HG02885 (cell line): ENCODE measurements around the gene NARS2.
"Not testable (repeated sequence)": the region's sequence is repeated elsewhere in the genome, so short reads cannot be mapped to it uniquely, and the experiment has no call there.

ENCODE experiments used
- ATAC-seq: cut with Tn5 transposase; IDR thresholded peaks from one replicate; pipeline ENCODE4 v1.9.1; 2021; ENCODE audit warnings: mild to moderate bottlenecking; ENCODE audit not compliant: unreplicated experiment, poor library complexity

NARS2 gene

DNA sequence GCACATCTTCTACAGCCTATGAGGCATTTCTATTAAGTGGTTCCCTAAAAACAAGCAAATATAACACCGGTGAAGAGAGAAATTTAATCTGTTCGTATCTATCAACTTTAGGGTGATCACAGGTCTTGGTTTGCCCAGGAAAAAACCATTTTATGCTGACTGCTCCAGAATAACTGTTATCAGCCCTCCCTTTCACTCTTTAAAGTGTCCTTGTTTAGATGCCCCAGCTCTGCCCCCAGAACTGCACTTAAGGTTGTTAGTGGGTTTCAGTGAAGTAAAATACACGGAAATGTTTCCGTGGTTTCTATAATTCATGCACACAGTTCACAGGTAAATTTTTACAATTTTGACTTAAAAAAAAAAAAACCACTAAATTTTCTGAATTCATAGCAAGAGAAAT is 70.0 kb downstream of the NARS2 start:
- no peak for ATAC-seq

DNA sequence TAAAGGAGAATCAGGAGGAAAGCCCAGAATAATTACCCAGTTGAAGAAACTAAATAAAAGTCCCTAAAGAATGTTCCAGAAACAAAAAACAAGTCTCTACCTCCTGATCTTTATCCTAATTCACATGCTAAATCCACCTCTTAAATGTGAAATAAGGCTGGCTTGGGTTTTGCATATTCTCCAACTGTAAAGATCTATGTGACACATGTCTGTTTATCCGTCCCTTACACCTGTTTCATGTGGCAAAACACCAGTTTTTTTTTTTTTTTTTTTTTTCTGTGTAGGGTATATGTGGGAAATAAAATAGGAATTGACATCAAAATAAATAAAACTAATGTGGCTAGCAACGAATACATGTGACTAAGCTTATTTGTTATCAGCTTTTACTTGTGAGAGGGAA is 70.5 kb downstream of the NARS2 start:
- ATAC-seq: no peak

DNA sequence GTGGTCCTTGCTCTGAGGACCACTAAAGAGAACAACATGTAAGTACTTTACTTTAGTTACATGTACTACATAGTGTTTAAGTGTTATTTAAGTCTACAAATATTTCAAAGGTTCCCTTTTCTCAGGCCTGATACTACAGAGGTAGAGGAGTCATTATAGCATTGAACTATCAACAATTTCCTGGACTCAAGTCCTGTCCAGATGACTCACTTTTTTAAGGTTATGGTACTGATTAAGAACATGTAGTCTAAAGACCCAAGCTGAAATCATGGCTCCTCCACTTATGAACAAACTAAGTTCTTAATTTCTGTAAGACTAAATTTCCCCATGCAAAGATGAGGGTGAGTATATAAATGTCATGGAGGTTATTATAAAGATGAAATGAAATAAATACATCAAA is 74.7 kb downstream of the NARS2 start:
- ATAC-seq: no peak

DNA sequence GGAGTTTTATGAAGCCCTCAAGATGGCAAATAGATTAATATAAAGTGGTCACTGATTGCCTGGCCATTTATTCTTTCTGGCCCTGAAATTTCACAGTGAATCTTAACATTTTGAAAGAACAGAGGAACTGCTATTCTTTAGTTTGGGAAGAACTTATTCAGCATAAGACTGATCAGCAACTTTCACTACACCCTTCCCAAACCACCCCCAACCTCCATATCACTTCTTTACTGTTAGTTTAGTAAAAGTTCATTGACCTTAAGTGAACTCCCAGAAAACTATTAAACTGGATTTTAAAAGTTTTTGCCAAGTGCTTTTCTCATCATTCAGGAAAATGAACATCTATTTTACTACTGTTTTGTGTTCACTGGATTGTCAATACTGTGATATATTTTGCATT is 77.4 kb downstream of the NARS2 start:
- ATAC-seq: no peak

DNA sequence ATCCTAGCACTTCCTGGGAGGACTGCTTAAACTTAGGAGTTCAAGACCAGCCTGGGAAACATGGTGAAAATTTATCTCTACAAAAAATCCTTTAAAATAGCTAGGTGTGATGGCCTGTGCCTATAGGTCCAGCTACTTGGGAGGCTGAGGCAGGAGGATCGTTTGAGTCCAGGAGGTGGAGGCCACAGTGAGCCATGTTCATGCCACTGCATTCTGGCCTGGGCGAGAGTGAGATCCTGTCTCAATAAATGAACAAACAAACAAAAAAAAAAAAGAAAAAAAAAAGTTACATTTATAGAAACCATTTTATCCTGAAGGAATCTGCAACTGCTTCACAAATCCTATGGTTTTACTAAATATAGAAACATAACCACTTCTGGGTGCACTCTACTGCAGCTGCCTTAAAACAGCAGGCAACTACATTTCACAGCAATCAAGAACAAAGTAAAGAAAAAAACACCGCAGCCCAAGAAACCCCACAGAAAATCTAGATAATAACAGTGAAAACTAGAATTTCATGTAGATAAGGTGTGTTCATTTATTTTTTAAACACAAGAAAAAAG is 81.2 kb downstream of the NARS2 start:
- ATAC-seq: no peak

DNA sequence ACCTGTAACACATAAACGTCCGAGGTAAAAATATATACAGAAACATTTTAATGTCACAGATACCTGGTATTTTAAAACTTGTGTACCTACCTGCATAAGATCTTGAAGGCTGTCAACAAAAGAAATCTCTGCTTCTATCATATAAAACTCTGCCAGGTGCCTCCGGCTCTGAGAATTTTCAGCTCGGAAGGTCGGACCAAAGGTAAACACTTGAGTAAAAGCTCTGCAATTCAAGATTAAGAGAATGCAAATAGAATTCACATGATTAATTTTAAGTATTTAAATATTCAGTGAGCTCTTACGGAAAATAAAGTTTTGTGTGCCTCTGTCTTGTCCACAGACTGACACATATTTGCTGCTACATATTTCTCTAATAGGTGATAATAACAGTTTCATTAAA is 81.7 kb downstream of the NARS2 start:
- ATAC-seq: no peak

DNA sequence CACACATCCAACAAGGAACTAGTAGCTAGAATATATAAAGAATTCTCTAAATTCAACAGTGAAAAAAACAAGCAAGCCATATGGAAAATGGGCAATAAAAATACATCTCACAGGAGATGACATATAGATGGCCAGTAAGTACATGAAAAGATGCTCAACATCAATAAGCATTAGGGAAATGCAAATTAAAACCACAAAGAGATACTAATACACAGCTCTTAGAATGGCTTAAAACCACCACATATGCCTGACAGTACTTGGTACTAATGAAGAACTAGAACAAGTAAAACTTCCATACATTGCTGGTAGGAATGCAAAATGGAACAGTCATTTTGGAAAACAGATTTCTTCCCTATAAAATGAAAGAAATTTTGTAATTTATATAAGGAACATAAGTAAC is 85.5 kb downstream of the NARS2 start:
- ATAC-seq: no peak

DNA sequence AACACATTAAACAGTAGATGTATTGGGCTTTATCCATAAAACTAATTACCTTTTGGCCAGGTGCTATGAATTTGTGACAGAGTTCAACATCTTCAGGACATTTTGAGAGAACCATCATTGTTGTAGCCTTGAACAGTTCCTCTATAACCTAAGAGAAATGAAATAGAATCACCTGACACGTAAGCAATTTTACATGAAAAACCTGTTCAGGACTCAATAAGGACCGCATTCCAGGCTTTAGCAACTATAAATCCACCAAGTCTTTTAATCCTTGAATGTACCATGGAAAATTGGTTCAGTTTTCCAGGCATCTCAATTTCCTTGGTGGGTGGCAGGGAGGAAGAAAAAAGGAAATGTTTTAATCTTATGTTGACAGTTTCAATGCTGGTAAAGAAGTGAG is 96.1 kb downstream of the NARS2 start:
- no peak for ATAC-seq

DNA sequence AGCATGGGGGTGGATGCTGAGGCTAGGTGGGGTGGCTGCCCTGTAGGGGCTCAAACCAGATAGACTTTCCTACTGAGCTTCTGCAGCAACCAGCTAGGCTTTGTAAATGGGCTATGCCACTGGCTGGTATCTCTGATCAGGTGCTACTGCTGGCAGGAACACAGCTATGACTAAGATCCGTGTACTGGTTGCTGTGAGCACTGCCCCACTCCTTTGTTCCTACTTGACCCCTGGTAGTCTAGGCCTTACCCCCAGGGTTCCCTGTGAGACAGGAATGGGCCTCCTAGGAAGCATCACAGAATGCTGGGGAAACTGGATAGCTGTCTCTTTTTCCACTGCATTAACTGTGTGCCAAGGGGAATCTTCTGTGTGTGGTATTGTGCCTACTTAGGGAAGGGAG is 98.6 kb downstream of the NARS2 start:
- ATAC-seq: no peak

DNA sequence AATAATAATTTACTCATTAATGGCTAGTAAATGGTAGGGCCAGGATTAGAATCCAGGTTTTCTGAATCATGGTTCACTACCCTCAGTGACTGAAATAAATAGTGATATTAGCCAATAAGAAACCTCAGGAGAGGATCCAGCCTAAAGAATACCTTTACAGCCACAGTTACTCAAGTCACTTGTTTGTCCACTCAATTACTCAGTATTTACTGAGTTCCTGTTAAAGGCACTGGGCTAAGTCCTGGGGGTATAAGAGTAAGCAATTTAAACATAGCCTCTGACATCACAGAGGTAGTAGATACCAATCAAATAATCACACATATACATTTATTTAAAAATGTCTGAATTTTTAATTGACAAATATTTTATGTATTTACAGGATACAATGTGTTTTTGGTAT is 100.2 kb downstream of the NARS2 start:
- no peak for ATAC-seq

DNA sequence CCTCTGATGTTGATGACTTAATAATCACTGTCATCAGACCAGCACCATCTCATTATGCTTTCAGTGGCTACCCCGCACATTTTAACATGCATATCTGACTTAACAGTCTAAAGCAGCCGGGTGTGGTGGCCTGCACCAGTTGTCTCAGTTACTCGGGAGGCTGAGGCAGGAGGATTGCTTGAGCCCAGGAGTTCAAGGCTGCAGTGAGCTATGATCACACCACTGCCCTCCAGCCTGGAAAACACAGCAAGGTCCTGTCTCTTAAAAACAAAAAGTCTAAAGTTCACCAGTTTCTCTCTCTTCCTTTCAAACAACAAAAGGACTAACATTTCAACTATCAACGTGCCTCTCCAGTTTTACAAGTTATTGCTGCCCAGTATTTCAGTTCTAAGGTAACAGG is 101.8 kb downstream of the NARS2 start:
- ATAC-seq: no peak

DNA sequence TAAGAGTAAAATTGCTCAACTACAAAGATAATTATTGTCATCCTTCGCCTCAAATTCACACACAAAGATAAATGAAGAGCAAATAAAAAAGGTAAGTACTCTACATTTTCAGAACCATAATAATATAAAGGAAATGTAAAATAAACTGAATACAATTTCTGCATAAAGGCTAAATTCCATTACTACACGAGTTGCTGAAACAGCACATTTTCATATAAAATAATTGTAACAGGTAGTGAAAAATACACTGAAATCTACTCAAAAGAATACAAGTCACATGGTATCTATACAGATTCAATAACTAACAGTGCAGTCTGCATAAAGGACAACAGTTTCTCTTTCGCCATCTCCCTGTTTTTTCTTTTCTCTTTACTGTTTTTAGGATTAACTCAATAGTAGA is 102.3 kb downstream of the NARS2 start:
- ATAC-seq: no peak

DNA sequence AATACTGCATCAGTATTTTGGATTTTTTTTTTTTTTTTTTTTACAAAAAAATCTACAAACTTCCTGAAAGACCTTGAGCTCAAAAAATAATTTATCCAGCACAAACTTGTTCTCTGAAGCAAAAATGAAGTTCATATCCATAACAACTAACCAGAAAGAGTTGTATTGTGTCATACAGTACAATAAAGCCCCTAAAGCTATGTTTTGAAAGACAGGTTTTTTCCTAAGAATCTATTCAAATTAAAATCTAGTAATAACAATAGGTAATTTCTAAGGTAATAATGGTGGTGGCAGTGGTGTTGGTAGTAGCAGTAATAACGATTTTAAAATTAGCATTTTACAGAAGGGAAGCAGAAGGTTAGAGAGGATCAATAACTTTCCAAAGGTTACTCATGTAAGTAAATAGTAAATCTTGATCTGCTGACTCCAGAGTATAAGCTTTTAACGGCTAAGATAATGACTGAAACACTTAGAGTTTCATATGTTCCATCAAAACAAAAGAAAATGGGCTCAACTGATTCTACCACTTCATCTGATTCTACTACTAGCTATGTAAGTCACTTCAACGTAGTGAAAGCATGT is 103.7 kb downstream of the NARS2 start:
- no peak for ATAC-seq

DNA sequence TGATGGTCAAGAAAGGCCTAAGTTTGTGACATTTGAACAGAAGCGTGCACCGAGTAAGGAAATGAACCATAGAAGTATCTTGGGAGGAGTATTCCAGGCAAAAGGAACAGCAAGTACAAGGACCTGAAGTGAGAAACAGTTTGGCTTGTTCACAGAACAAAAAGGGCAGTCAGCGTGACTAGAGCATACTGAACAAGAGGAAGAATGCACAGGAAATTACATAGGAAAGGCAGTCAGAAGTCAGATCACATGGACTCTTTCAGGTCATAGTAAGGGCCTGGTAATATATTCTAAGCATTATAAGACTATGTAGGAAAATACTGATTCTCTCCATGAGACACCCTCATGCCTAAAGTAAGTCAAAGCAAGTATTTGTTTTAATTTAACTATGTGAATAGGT is 104.8 kb downstream of the NARS2 start:
- no peak for ATAC-seq

DNA sequence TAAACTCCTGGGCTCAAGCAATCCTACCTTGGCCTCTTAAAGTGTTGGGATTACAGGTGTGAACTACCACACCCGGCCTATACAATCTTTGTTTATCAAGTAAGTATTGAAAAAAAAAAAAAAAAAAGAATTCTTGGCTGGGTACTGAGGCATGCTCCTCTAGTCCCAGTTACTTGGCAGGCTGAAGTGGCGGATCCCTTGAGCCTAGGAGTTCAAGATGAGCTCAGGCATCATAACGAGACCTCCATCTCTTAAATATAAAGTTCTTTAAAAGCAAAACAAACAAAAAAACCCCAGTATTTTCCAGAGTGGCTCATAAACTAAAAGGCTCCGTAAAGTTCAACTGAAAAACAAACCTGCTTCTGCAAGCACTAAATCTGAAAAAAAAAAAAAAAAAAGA is 106.7 kb downstream of the NARS2 start:
- ATAC-seq: no peak

DNA sequence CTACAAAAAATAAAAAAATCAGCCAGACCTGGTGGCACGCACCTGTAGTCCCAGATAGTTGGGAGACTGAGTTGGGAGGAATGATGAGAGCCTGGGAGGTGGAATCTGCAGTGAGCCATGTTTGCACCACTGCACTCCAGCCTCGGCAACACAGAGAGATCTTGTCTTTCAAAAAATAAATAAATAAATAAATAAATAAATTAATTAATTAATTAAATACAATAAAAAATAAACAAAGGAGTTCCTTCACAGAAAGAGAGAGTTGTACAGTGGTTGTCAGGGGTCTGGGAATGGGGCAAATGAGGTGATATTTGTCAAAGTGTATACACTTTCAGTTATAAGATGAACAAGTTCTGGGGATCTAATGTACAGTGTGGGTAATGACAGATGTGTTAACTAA is 107.3 kb downstream of the NARS2 start:
- ATAC-seq: no peak

DNA sequence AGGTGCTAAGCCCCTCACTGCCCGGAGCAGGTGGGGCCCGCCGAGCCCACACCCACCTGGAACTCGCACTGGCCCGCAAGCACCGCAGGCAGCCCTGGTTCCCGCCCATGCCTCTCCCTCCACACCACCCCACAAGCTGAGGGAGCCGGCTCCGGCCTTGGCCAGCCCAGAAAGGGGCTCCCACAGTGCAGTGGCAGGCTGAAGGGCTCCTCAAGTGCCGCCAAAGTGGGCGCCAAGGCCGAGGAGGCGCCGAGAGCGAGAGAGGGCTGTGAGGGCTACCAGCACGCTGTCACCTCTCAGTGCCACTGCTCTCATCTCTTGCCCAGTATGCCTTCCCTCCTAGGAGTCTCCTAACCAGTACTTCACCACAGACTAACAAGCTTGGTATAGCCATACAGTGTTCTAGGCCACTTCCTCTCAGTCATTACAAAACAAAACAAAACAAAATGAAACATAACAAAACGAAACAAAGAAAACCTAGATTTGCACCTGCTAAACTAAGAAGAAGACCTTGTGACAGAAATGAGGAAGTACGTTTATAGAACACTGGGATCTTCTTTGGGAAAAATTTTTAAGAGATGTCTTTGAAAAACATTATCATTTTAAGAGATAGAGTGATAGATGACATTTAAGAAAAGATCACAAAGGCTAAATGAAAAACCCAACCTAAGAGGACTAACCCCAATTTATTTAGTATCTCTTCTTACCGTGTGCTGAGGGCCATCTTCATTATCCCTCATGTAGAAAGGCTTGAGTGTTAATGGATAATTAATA is 109.3 kb downstream of the NARS2 start:
- ATAC-seq: peak; percentile 99

DNA sequence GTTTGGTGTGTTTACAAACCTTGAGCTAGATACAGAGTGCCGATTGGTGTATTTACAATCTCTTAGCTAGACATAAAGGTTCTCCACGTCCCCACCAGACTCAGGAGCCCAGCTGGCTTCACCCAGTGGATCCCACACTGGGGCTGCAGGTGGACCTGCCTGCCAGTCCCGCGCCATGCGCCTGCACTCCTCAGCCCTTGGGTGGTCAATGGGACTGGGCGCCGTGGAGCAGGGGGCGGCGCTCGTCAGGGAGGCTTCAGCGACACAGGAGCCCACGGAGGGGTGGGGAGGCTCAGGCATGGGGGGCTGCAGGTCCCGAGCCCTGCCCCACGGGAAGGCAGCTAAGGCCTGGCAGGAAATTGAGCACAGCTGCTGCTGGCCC is 109.9 kb downstream of the NARS2 start:
- not testable (repeated sequence) for ATAC-seq

DNA sequence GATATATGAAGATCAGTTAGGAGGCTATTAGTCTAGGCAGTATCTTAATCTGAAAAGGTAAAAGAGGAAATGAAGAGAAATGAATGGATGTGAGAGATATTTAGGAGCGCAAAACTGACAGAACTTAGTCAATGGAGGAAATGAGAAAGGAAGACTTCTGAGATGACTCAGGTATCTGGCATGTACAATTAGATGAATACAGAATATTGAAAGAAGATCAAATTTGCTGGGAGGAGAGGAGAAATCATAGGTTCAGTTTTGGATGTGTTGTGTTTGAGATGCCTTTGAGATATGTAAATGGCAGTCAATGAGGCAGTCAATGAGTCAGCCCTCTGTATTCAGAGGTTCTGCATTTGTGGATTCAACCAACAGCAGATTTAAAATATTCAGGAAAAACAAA is 114.2 kb downstream of the NARS2 start:
- ATAC-seq: no peak

DNA sequence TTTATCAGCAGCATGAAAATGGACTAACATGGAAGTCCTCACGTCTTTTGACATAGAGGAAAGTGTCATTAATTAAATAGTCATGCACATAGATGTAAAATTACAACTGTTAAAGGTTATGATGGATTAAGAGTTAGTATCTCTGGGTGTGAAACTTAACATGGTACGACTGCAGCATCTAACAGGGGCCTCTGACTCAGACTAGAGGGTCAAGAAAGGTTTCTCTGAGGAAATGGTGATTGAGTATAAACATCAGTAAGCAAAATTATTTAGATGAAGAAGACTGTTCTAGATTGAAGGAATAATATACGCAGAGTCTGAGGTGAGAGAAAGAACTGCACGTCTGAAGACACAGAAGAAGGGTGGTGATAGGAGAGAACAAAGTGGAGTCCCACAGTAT is 114.9 kb downstream of the NARS2 start:
- ATAC-seq: no peak

DNA sequence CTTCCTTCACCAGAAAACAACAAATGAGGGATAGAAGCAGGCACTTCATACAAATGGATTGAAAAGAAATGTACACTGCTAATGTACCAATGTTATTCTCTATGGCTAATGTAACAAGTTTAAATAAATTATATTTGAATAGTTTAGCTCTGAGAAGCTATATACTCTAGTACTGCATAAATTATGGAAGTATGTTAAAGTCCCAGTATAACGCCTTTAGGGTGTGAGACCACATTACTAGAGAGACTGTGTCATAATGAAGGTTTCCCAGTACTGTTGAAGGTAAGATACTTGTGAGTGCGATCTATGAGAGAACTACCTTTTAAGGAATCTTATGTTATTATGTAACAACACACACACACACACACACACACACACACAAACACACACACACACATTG is 117.2 kb downstream of the NARS2 start:
- no peak for ATAC-seq
